Memory B cell (primary cell): ENCODE results near the gene PML.

Experiments used
- ATAC-seq: fragments of 150-1000 bp; cut with Tn5 transposase; 2 replicates; pipeline ENCODE4 v1.10.0; 2021; ENCODE audit warnings: low read depth, mild to moderate bottlenecking, moderate library complexity
- DNase-seq, 2 donors: peaks; one replicate each; pipeline ENCODE4 v3.0.0; 2022; ENCODE audit warnings: low spot score in 2 of 2
- H3K27ac Mint-ChIP-seq: one replicate; pipeline ENCODE4 v1.8.0; 2022; ENCODE audit warnings: mild to moderate bottlenecking, moderate library complexity, mixed read lengths
- H3K27me3 Mint-ChIP-seq: one replicate; pipeline ENCODE4 v1.8.0; 2022; ENCODE audit warnings: mixed read lengths
- H3K36me3 Mint-ChIP-seq: one replicate; pipeline ENCODE4 v1.8.0; 2022; ENCODE audit warnings: mild to moderate bottlenecking, mixed read lengths
- H3K4me1 Mint-ChIP-seq: one replicate; pipeline ENCODE4 v1.8.0; 2022; ENCODE audit warnings: mixed read lengths
- H3K4me3 Mint-ChIP-seq: one replicate; pipeline ENCODE4 v1.8.0; 2022; ENCODE audit warnings: mild to moderate bottlenecking, moderate library complexity, mixed read lengths
- H3K9me3 Mint-ChIP-seq: one replicate; pipeline ENCODE4 v1.8.0; 2022; ENCODE audit warnings: mixed read lengths

Gene PML

DNA sequence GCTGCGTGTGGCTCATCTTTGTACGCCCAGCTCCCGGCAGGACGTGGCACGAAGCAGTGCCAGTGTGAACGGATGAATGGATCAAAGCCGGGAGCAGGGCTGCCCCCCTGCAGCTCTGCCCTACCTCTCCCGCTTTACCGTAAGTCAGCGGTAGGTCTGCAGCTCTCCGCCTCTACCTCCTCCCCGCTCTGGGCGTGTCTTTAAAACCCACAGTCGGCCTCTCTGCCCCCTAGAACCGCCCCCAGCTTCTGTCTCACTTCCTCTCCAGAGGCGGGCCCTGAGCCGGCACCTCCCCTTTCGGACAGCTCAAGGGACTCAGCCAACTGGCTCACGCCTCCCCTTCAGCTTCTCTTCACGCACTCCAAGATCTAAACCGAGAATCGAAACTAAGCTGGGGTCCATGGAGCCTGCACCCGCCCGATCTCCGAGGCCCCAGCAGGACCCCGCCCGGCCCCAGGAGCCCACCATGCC is at the start of gene PML:
Gene PML, plus strand, starts transcription at position 304 of the 471 bp plus-strand sequence. Its CDS starts 97 bp downstream, at position 401.
- H3K27ac Mint-ChIP-seq = peak within 1 kb of the TSS; percentile 13
- no peaks in the 10 kb centered on the region for H3K27me3 Mint-ChIP-seq
- H3K9me3 Mint-ChIP-seq = no peaks in the 10 kb centered on the region
- peaks cover 3% of the 10 kb centered on the region for H3K36me3 Mint-ChIP-seq
- H3K4me3 Mint-ChIP-seq = peak within 1 kb of the TSS; percentile 86
- peak; percentile 86 to 90 for DNase-seq
- H3K4me1 Mint-ChIP-seq = peaks cover 42% of the 10 kb centered on the region
- ATAC-seq = peak; percentile 81

DNA sequence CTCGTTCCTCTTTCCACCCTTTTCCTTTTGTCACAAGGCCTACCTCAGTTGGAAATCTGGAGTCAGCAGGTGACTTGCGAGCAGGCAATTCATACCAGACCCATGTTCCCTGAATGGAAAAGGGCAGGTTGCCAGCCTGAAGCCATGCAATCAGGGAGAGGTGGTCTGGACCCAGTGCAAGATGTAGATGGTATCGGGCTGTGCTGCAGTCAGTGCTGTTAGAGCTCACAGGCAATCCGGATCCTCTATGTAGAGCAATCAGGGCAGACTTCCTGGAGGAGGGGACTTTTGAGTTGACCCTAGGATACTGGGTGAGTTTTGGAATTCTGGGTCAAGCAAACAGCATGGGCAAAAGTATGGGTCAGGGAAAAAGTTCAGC is 49.4 kb upstream of the PML start:
- H3K27ac Mint-ChIP-seq = no peak overlapping the region
- H3K4me1 Mint-ChIP-seq = peaks cover 18% of the 10 kb centered on the region
- no peak overlapping the region for H3K4me3 Mint-ChIP-seq
- ATAC-seq (no peak), DNase-seq (no peak)
- peaks cover 4% of the 10 kb centered on the region for H3K27me3 Mint-ChIP-seq
- no peaks in the 10 kb centered on the region for H3K36me3 Mint-ChIP-seq
- no peaks in the 10 kb centered on the region for H3K9me3 Mint-ChIP-seq

- no peak overlapping the region for H3K27ac Mint-ChIP-seq
Measured at GRCh38 chr15:73946046-73946721, 48.3 kb upstream of the PML start.

DNA sequence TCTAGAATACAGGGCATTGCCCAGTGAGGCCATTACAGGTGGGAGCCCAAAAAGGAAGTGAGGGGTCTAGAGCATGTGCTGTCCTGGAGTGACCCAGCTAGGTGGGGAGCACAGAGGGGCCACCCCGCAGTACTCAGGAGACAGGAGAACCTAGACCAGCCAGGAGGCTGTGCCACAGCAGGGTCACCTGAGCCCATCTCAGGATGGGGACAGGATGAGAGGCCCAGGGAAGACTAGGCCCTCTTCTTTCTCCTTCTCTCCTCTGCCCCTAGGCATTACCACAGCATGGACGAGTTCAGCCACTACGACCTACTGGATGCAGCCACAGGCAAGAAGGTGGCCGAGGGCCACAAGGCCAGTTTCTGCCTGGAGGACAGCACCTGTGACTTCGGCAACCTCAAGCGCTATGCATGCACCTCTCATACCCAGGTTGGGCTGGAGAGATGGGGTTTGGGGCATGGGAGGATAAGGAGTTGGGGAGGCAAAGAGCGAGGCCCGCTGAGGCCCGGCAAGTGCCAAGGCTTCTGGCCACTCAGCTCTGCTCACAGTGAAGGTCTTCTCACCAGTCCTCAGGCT is 47.6 kb upstream of the PML start:
- Mint-ChIP-seq H3K9me3 (no peaks in the 10 kb centered on the region), H3K4me3 (no peak overlapping the region), H3K27ac (no peak overlapping the region), H3K36me3 (no peaks in the 10 kb centered on the region), H3K4me1 (peaks cover 23% of the 10 kb centered on the region), H3K27me3 (peaks cover 4% of the 10 kb centered on the region)
- ATAC-seq (no peak), DNase-seq (no peak)

More at GRCh38 chr15:73946046-73946721, 48.3 kb upstream of the PML start:
- ATAC-seq (peak; percentile 34), DNase-seq (no peak)
- no peaks in the 10 kb centered on the region for H3K9me3 Mint-ChIP-seq
- H3K4me1 Mint-ChIP-seq = peaks cover 27% of the 10 kb centered on the region
- no peak overlapping the region for H3K4me3 Mint-ChIP-seq
- peaks cover 4% of the 10 kb centered on the region for H3K27me3 Mint-ChIP-seq
- H3K36me3 Mint-ChIP-seq = no peaks in the 10 kb centered on the region

GRCh38 chr15:73947651-73948050 is 46.9 kb upstream of the PML start:
- Mint-ChIP-seq H3K36me3 (no peaks in the 10 kb centered on the region), H3K4me1 (peaks cover 17% of the 10 kb centered on the region), H3K27ac (no peak overlapping the region), H3K27me3 (peaks cover 4% of the 10 kb centered on the region), H3K4me3 (no peak overlapping the region), H3K9me3 (no peaks in the 10 kb centered on the region)
- DNase-seq (no peak), ATAC-seq (no peak)

DNA sequence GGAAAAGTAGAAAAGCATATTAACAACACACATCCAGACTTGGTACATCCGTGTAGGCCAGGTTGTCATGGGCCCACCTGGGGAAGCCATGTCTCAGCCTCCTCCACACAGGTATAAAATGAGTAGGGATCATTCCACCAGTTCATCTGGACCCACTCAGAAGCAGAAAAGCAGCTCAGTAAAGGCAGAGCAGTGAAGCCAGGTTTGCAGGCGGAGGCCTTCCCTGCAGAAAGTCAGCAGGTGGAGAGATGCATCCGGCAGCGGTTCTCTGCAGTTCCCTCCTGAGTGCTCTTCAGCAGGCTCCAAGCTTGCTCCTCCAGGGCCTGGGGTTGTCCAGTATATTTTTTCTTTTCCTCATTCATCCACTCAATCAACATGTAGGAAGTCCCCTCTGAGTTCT is 46.1 kb upstream of the PML start:
- peaks cover 16% of the 10 kb centered on the region for H3K4me1 Mint-ChIP-seq
- H3K9me3 Mint-ChIP-seq = no peaks in the 10 kb centered on the region
- no peaks in the 10 kb centered on the region for H3K36me3 Mint-ChIP-seq
- peaks cover 4% of the 10 kb centered on the region for H3K27me3 Mint-ChIP-seq
- no peak overlapping the region for H3K27ac Mint-ChIP-seq
- DNase-seq (no peak), ATAC-seq (no peak)
- no peak overlapping the region for H3K4me3 Mint-ChIP-seq

- DNase-seq (no peak), ATAC-seq (no peak)
- Mint-ChIP-seq H3K36me3 (no peaks in the 10 kb centered on the region), H3K27ac (no peak overlapping the region), H3K9me3 (no peaks in the 10 kb centered on the region), H3K27me3 (peaks cover 4% of the 10 kb centered on the region), H3K4me3 (no peak overlapping the region), H3K4me1 (peaks cover 16% of the 10 kb centered on the region)
Measured at GRCh38 chr15:73948982-73949381, 45.5 kb upstream of the PML start.

DNA sequence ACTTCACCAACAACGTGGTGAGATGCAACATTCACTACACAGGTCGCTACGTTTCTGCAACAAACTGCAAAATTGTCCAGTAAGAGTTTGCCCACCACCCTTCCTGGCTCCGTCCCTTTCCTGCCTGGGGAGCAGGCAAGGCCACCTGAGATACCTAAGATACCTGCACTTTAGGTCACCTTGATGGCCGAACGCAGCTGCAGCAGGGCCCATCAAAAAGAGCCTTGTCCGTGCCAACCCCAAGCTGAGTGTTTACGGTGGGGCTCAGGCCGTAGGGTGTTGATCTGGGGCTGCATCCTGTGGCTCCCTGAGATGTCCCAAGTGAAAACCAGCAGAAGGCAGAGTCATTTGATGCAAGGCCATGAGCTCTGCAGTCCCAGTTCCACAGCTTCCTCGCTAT is 45.0 kb upstream of the PML start:
- Mint-ChIP-seq H3K27ac (no peak overlapping the region), H3K9me3 (no peaks in the 10 kb centered on the region), H3K36me3 (no peaks in the 10 kb centered on the region), H3K4me3 (no peak overlapping the region), H3K4me1 (peaks cover 16% of the 10 kb centered on the region), H3K27me3 (peaks cover 4% of the 10 kb centered on the region)
- ATAC-seq (no peak), DNase-seq (no peak)

DNA sequence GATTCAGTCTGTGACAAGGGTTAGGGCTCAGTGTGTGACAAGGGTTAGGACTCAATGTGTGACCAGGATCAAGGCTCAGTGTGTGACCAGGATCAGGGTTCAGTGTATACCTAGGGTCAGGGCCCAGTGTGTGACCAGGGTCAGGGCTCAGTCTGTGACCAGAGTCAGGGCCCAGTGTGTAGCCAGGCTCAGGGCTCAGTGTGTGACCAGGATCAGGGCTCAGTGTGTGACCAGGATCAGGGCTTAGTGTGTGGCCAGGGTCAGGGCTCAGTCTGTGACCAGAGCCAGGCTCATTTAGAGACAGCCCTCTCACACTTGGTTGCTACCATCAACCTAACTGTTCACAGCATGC is 44.1 kb upstream of the PML start:
- no peaks in the 10 kb centered on the region for H3K36me3 Mint-ChIP-seq
- no peak overlapping the region for H3K4me3 Mint-ChIP-seq
- DNase-seq (no peak), ATAC-seq (no peak)
- H3K9me3 Mint-ChIP-seq = no peaks in the 10 kb centered on the region
- no peaks in the 10 kb centered on the region for H3K27me3 Mint-ChIP-seq
- no peak overlapping the region for H3K27ac Mint-ChIP-seq
- peaks cover 16% of the 10 kb centered on the region for H3K4me1 Mint-ChIP-seq

- H3K36me3 Mint-ChIP-seq = no peaks in the 10 kb centered on the region
- H3K27ac Mint-ChIP-seq = no peak overlapping the region
- ATAC-seq = peak; percentile 82
- H3K27me3 Mint-ChIP-seq = no peaks in the 10 kb centered on the region
- H3K4me3 Mint-ChIP-seq = no peak overlapping the region
- H3K9me3 Mint-ChIP-seq = no peaks in the 10 kb centered on the region
- H3K4me1 Mint-ChIP-seq = peaks cover 15% of the 10 kb centered on the region
- peak in 1 of 2 donors; percentile 44 for DNase-seq
Measured at GRCh38 chr15:73950831-73951561, 43.5 kb upstream of the PML start.

GRCh38 chr15:73951601-73952000 is 42.9 kb upstream of the PML start:
- Mint-ChIP-seq H3K4me3 (no peak overlapping the region), H3K9me3 (no peaks in the 10 kb centered on the region), H3K27me3 (no peaks in the 10 kb centered on the region), H3K4me1 (peaks cover 11% of the 10 kb centered on the region), H3K27ac (no peak overlapping the region), H3K36me3 (no peaks in the 10 kb centered on the region)
- ATAC-seq (no peak), DNase-seq (no peak)

- Mint-ChIP-seq H3K27ac (no peak overlapping the region), H3K36me3 (no peaks in the 10 kb centered on the region), H3K27me3 (no peaks in the 10 kb centered on the region), H3K9me3 (no peaks in the 10 kb centered on the region), H3K4me3 (no peak overlapping the region), H3K4me1 (peaks cover 11% of the 10 kb centered on the region)
- no peak for ATAC-seq
- DNase-seq = no peak
Measured at GRCh38 chr15:73952171-73952912, 42.2 kb upstream of the PML start.

DNA sequence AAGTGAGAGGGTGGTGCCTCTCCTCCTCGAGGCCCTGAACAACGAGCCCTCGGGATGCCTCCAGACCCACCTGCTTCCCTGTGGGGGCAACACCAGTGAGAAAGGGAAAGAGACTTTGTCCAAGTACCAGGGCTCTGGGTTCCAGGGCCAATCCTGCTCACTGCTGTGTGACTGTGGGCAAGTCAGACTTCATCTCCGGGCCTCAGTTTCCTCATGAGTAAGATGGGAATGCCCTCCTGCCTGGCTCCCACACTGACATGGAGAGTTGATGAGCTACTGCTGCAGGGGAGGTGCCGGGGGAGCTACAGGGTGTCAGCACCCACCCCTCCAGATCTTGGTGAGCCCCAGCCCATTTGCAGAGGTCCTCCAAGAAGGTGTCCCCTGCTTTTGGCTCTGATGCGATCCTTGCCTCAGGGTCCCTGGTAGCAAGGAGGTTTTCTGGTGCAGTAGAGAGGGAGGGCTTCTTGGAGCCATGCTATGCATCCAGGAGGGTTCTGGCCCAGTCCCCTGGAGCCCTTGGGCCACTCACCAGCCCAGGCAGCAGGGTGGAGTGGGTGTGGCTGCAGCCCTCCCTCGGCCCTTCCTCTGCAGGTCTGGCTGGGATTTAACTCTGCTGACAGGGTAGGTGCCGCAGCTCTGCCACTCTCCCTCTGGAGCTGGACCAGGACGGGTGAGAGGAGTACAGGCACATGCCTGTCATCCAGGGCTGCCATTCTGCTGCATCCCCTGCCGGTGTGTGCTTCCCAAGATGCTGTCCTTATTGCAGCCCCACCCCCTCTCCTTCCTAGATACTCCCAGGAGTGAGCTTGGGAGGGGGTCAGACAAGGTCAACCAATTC is 41.4 kb upstream of the PML start:
- Mint-ChIP-seq H3K4me1 (peaks cover 11% of the 10 kb centered on the region), H3K4me3 (no peak overlapping the region), H3K36me3 (no peaks in the 10 kb centered on the region), H3K27ac (no peak overlapping the region), H3K27me3 (peaks cover 1% of the 10 kb centered on the region), H3K9me3 (no peaks in the 10 kb centered on the region)
- ATAC-seq = no peak
- no peak for DNase-seq
